Stimulated activated CD8-positive, alpha-beta memory T cell treated with anti-CD3 and anti-CD28 coated beads, Interleukin-2, amount 100 ng/mL, for 48 hours (primary cell): ENCODE data around the gene PPP2R2D.
"Not testable (repeated sequence)": the region's sequence is repeated elsewhere in the genome, so short reads cannot be mapped to it uniquely, and the experiment has no call there.

Source experiments
- DNase-seq, 2 donors: peaks; one replicate each; pipeline ENCODE4 v3.0.0-alpha.2; 2020; ENCODE audit warnings: low read depth in 2 of 2

Gene PPP2R2D

GRCh38 chr10:131949041-131949862, 48.4 kb downstream of the PPP2R2D start:
- DNase-seq: no peak

DNA sequence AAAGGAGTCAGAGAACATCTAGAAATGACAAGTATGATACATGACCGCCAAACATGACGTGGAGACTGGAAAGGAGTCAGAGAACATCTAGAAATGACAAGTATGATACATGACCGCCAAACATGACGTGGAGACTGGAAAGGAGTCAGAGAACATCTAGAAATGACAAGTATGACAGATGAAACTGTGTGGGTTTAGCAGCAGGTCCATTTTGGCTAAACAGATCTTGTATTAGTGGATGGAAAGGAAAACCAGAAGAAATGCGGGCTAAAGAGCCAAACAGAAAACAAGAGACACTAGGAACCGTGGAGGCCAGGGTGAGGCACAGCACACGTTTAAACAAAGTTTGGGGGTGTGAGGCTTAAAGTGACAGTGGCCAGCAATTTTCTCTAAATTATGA, 49.1 kb downstream of the PPP2R2D start:
- not testable (repeated sequence) for DNase-seq

DNA sequence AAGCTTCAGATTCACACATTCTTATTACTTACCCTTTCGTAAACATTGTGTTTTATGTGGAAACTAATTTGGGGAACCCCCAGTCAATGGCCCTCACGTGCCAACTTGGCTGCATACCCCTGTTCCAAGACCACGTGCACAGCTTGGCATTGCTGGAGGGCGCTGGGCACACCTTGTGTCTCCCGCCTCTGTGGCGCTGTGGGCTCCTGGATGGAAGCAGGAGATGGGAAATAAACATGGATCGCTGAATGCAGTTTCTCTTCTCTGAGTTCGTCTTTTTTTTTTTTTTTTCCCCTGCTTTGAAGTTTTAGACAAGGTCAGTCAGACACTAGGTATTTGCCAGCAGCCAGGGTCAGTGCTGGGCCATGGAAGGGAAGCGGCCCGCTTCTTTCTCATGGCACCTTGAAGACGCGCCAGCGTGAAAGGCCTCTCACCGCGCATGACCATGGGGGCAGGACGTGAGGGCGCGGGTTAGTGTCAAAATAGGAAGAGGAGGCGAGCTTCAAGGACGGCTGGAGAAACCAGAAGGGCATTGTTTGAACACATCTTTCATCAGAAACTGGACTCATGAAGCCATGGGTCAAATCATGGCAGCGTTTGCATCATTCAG, 53.7 kb downstream of the PPP2R2D start:
- no peak for DNase-seq

DNA sequence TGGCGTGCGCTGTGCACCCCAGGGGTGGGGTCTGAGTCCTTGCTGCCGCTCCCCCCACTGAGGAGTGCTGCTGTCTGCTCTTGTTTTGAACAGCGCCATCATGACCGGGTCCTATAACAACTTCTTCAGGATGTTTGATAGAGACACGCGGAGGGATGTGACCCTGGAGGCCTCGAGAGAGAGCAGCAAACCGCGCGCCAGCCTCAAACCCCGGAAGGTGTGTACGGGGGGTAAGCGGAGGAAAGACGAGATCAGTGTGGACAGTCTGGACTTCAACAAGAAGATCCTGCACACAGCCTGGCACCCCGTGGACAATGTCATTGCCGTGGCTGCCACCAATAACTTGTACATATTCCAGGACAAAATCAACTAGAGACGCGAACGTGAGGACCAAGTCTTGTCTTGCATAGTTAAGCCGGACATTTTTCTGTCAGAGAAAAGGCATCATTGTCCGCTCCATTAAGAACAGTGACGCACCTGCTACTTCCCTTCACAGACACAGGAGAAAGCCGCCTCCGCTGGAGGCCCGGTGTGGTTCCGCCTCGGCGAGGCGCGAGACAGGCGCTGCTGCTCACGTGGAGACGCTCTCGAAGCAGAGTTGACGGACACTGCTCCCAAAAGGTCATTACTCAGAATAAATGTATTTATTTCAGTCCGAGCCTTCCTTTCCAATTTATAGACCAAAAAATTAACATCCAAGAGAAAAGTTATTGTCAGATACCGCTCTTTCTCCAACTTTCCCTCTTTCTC, 55.0 kb downstream of the PPP2R2D start:
- DNase-seq: no peak

- DNase-seq: no peak
These were observed 59.0 kb downstream of the PPP2R2D start for GRCh38 chr10:131959841-131960240.

GRCh38 chr10:131960631-131961046, 59.8 kb downstream of the PPP2R2D start:
- DNase-seq: no peak

- no peak for DNase-seq
These were observed 60.4 kb downstream of the PPP2R2D start for GRCh38 chr10:131961047-131961776.

DNA sequence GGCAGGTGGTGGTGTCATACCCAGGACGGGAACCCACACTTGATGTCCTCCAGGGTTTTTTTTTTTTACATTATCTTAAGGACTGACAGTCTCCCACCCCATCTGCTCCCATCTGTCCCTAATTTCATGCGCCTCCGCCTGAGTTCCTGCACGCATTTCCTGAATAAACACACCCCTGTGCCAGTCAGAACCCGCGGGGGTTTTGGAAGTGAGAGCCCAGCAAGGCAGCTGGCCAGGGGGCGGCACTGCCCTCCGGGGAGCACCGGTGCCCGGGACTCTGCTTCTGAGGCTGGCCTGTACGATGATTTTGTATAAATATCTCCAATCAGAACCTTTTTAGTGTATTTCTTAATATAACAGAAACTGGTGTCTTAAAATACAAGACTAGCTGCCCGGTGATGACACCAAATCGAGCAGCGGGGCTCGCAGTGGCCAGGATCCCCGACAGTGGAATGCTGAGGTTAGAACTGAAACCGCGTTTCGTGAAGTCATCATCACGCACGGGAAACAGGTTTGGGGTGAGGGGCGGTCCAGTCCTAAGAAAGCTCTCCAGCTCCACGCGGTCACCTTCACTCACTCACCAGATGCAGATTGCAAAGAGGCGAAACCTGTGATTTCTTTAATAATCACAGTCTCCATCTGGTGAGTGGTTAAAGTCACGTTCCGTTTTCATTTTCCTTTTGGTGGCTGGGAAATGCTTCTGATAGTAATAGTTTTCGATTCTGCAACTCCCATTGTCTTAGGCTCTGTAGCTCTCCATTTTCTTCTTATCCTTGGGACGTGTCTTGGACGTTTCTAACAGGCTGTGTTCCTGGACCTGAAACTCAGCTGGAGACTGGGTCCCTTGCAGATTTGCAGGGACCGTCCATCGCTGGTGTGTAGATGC, 61.2 kb downstream of the PPP2R2D start:
- DNase-seq: no peak

- DNase-seq: no peak
These were observed 62.5 kb downstream of the PPP2R2D start for GRCh38 chr10:131963350-131963749.

- DNase-seq: no peak
These were observed 63.0 kb downstream of the PPP2R2D start for GRCh38 chr10:131963811-131964210.

GRCh38 chr10:131964298-131964697, 63.5 kb downstream of the PPP2R2D start:
- DNase-seq: no peak

DNA sequence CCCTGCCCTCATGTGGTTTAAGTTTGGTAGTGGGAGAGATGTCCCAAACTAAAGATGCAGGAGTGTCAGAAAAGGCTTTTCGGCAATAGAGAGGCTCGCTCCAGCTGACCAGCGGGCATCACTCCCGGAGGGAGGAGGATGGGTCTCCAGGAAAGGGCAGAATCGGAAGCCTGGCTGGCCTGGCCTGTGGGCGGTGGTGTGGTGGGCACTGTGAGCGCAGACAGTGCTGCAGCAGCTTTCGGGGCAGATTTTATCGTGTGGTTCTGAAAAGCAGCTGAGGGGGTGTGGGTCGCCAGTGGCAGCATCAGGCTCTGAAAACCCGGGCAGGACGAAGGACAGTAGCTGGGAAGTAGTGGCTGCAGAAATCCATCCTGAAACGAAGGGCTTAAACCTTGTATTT, 68.1 kb downstream of the PPP2R2D start:
- no peak for DNase-seq

GRCh38 chr10:131970946-131971345, 70.1 kb downstream of the PPP2R2D start:
- DNase-seq: no peak

GRCh38 chr10:131971591-131971990, 70.8 kb downstream of the PPP2R2D start:
- DNase-seq: no peak

DNA sequence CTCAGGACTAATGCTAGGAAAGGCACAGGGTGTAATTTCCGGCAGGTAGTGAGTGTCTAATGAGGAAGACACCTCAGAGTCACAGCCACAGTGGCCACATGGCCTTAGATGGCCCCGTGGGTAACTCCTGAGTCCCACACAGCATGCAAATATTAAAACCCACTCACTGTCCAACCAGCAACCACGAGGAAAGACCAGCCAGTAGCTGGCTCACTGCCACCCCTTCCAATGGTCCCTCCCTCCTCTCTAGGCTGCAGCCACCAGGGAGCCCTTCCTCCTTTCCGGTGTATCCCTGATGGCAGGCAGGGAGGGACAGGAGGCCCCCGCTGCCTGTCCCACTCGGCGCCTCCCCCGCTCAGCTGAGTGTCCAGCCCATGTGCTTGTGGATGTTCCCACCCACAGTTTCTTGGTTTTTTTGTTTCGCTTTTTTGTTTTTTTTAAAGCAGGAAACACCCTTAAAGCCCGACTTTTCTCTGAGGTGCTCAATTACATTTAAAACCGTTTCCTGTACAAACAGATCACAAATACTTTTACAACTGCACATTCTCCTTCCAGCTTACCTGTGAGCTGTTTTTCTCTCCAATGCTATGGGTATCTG, 71.8 kb downstream of the PPP2R2D start:
- DNase-seq: no peak

GRCh38 chr10:131973160-131973951, 72.5 kb downstream of the PPP2R2D start:
- no peak for DNase-seq

- no peak for DNase-seq
These were observed 73.4 kb downstream of the PPP2R2D start for GRCh38 chr10:131974034-131974817.

GRCh38 chr10:131975003-131975402, 74.2 kb downstream of the PPP2R2D start:
- DNase-seq: no peak

DNA sequence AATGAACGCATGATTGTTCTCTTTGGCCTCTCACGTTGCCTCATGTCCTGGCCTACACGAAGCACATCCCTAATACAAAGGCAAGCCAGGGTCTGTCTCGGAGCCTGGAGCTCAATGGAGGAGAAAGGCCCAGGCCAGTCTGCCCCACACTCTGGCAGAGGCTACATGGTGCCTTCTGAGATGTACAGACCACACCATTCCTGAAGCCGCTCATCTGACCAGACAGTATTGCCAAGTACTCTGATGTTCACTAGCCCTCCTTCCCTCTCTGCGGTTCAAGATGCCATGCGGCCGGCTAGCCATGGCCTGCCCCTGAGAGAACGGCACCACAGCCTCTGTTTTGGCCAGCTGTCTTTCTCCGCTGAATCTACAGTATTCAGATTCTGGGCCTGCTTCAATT, 75.0 kb downstream of the PPP2R2D start:
- no peak for DNase-seq
